OCI-LY7 (cell line): Measurements from ENCODE around the gene PCDHA4.
"Not testable (repeated sequence)": the region's sequence is repeated elsewhere in the genome, so short reads cannot be mapped to it uniquely, and the experiment has no call there.

ENCODE experiments used
- EZH2phosphoT487 ChIP-seq: fragments of 200-600 bp; sonication (generic); IDR thresholded peaks from 2 replicates; pipeline ENCODE4 v1.6.1; 2018; ENCODE audit warnings: low read depth, borderline replicate concordance, mild to moderate bottlenecking, mixed run types, antibody characterized with exemption, low read length, moderate library complexity, mixed read lengths
- TF ChIP-seq, protein P1 (sequence below): fragments of 200-600 bp; sonication (generic); conservative IDR thresholded peaks from 2 replicates; pipeline ENCODE4 v1.5.1; 2014; ENCODE audit warnings: mild to moderate bottlenecking, antibody characterized with exemption, low read length, moderate library complexity, mixed read lengths

DNA sequence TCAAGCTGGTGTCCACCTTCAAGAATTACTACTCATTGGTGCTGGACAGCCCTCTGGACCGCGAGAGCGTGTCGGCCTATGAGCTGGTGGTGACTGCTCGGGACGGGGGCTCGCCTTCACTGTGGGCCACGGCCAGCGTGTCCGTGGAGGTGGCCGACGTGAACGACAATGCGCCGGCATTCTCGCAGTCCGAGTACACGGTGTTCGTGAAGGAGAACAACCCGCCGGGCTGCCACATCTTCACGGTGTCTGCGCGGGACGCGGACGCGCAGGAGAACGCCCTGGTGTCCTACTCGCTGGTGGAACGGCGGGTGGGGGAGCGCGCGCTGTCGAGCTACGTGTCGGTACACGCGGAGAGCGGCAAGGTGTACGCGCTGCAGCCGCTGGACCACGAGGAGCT, 4.5 kb upstream of the PCDHA4 start:
- TF ChIP-seq, protein P1, sequence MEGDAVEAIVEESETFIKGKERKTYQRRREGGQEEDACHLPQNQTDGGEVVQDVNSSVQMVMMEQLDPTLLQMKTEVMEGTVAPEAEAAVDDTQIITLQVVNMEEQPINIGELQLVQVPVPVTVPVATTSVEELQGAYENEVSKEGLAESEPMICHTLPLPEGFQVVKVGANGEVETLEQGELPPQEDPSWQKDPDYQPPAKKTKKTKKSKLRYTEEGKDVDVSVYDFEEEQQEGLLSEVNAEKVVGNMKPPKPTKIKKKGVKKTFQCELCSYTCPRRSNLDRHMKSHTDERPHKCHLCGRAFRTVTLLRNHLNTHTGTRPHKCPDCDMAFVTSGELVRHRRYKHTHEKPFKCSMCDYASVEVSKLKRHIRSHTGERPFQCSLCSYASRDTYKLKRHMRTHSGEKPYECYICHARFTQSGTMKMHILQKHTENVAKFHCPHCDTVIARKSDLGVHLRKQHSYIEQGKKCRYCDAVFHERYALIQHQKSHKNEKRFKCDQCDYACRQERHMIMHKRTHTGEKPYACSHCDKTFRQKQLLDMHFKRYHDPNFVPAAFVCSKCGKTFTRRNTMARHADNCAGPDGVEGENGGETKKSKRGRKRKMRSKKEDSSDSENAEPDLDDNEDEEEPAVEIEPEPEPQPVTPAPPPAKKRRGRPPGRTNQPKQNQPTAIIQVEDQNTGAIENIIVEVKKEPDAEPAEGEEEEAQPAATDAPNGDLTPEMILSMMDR = not testable (repeated sequence)
- TF ChIP-seq EZH2phosphoT487 = not testable (repeated sequence)
